NOMO-1 (cell line): ENCODE results near the gene TAS1R2.
"Not testable (repeated sequence)": the region's sequence is repeated elsewhere in the genome, so short reads cannot be mapped to it uniquely, and the experiment has no call there.

Experiments used
- DNase-seq, 2 experiments: peaks; one replicate each; lab custom pipeline; 2025; ENCODE audit not compliant: unreplicated experiment in 2 of 2; lab: John Stamatoyannopoulos, UW

The TAS1R2 gene

DNA sequence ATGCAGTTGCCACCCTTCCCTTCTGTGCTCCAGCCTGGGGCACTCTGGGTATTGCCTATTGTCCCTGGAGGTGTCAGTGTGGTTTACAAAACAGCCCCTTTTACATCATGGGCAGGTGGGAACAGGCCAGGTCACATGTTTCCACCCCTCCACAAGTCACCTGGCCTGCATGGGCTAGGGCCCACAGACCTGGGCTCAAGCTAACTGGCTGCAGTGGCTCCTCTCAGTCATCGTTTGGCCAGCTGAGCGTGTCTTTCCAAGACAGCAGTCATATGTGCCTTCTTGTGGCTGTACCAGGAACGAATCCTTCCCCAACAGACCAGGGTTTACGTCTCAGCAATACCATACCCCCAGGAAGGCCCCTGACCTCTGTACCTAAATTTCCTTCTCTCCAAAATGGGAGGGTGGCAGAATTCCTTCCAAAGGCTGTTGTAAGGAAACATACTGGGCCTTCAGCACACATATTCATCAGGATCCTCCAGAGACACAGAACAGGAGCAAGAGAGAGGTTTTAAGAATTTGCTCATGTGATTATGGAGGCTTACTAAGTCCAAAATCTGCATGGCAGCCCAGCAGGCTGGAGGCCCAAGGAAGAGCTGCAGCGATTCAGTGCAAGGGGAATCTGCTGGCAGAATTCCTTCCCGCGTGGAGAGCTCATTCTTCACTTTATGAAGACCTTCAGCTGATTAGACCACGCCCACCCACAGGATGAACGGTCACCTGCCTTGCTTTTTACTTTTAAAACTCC lies 10.6 kb upstream of the TAS1R2 start:
- DNase-seq = no peak

DNA sequence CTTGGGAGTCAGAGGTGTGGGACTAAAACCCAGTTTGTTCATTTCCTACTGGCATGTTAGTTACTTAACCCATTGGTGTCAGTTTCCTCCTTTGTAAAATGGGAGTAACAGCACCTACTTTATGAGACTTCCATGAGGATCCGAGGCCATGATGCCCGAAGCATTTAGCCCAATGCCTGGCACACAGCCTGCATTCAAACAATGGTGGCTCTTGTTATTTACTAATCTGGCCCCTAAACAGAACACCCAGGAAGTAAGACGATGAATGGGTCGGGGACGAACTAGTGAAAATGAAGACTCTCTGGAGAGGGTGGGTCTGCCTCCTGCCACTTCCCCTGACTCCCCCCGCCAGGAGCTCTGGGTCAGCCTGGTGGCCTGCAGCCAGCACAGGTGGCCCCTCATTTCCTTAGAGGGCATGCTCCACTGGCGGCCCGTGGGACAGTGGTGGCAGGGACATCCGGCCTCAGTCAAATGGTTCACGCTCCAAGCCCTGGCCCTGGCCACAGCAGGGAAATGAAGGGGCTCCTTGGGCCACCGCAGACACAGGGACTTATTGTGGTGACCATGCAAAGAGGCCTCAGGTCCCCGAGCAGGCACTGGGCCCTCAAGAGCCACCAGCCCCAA lies 9.5 kb upstream of the TAS1R2 start:
- no peak for DNase-seq

DNA sequence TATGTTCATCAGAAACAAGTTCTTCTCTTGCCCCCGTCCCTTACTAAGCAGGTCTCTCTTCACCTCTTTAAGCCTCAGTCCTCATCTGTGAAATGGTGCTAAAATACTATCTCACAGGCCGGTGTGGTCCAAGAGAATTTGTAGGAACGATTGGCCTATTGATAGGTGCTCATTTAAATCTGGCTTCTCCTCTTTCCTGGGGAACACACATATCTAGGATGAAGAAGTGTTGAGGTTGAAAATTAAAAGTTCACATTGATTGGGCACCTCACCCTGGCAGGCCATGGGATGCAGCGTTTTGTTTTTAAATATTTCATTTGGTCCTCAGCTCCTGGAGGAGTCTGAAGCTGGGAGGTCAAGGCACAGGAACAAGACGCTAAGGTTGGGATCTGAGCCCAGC lies 8.9 kb upstream of the TAS1R2 start:
- DNase-seq = no peak

DNA sequence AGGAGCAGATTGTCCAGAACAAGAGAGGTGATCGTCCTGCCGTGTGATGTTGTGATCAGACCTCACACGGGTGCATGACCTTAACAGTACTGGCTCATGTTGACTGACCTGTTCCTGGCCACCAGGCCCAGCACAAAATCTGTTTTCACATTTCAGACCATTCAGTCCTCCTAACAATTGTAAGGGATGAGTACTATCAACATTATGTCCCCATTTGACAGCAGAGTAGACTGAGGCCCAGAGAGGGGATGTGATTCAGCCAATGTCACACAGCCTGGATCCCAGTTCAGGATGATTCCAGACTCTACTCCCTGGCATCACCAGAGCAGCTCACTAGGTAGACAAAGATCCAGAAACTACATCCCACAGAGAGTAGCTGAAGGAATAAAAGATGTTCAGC lies 7.4 kb upstream of the TAS1R2 start:
- DNase-seq = no peak

DNA sequence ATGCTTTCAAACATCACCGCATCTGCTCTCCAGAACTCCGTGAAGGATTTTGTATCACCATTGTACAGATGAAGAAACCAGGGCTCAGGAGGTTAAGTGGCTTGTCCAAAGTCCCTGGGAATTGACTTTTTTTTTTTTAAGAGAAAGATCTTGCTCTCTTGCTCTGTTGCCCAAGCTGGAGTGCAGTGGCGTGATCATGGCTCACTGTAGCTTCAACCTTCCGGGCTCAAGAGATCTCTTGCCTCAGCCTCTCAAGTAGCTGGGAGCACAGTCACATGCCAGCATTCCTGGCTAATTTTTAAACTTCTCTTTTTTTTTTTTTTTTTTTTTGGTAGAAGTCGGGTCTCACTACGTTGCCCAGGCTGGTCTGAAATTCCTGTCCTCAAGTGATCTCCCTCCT lies 6.9 kb upstream of the TAS1R2 start:
- DNase-seq = no peak

DNA sequence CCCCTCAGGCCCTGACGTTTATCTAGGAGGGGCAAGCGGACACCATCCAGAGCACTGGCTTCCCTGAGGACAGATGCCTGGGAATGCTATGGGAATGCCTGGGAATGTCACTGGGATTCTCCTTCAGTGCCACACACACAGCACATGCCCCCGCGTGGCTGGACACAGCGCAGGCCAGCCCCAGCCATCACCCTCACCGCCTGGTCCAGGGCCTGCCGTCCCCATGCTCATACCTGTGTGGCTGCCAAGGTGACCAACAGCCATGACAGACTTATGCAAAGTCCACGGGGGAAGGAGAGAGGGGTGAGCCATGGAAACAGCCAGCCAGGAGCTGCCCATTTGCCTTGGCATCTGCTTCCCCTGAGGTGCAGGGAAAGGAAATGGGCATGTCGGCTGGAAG lies 5.7 kb upstream of the TAS1R2 start:
- DNase-seq = no peak

DNA sequence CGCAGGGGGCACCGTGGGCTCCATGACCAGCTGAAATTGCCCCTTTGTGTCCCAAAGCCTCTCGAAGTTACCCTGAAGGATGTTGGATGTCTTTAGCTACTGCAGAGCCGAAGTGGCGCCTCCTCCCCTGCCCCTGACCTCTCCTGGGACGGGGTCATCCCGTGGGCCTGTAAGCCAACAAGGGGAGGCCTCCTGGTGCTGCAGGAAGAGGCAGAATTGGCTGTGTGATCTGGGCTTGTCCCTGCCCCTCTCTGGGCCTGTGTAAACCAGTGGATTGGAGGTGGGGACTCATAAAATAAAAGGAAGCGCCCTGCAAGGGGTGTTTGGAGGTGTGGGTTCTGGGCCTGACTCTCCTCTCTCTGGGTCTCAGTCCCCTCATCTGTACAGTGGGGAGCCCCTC lies 2.1 kb upstream of the TAS1R2 start:
- DNase-seq = no peak

DNA sequence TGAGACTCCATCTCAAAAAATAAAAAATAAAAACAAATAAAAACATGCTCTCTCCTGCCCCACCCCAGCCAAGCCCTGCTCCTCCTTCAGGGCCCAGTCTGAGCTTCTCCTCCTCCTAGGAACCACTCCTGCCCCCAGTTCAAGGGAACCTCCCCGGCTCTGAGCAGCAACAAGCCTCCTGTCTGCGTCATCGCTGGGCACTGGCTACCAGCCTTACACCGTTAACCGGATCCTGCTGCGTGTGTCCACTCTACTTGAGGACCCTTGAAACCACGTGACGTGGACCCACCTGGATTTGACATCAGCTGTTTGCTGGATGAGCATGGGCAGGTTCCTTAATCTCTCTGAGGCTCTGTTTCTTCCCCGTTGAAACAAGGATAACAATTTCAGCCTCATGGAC lies 1.6 kb upstream of the TAS1R2 start:
- DNase-seq = no peak

DNA sequence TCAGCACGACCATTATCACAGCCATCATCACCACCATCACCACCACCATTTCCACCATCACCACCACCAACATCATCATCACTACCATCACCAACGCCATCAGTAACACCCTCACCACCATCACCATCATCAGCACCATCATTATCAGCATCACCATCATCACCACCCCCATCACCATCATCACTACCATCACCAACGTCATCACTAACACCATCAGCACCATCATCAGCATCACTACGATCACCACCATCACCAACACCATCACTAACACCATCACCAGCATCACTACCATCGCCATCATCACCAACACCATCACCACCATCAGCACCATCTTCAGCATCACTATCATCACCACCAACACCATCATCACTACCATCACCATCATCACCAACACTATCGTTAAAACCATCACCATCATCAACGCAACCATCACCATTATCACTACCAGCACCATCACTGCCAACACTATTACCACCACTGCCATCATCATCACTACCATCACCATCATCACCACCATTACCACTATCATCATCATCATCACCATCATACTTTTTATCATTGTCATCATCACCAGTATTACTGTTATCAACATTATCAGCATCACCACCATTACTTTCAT lies 1.3 kb downstream of the TAS1R2 start:
- no peak for DNase-seq

DNA sequence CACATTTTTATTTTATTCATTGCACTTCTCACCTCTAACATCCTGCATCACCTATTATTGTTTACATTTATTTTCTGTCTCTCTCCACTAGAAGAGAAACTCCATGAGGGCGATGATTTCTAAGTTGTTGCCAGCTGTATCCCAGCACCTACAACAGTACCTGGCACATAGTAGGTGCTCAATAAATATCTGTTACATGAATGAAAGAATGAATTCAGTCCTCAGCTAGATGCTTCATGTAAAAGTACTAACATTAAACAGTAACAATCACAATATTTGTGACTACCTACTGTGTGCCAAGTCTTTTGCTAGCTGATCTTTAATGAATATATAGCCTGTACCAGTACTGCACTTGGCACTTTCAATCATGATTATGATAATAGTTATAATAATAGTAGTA lies 3.0 kb downstream of the TAS1R2 start:
- DNase-seq = no peak

DNA sequence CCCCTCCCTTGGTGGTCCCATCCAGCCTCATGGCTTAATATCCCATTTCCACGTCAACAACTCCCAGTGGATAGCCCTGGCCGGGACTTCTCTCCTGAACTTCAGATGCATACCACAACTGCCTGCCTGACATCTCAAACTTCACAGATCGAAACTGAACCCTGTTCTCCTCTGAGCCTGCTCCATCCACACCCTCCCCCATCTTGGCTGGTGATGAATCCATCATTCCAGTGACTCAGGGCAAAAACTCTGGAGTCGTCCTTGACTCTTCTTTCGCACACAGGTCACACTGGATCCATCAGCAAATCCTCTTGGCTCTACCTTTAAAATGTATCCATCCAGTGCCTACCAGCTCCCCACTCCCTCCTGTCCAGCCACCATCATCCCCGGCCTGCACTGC lies 3.9 kb downstream of the TAS1R2 start:
- DNase-seq = no peak

DNA sequence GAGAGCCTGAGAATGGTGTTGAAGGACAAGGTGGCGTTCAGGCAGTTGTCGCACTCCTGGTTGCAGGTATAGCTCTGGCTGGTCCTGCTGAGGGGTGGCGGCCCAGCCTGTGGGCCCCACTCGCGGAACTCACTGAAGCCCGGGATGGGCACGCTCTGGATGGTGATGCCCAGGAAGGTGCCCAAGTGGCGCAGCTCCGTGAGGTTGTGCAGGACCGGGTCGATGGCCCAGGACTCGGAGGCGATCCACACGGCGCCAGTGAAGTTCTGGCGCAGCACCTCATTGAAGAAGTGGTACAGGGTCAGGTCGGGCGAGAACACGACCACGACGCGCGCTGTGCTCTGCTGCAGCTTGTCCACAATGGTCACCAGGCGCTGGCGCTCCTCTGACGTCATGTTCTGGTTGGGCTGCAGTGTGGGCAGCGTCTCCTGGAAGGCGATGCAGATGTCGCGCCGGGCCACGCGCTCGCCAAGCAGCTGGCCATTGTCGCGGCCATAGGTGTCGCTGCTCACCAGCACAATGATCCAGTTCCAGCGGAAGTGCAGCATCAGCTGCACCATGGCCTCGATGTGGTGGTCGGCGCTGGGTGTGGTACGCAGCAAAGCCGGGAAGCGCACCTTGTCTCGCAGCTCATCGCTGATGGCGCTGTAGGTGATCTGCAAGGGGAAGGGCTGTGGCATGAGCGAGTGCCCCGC lies 5.0 kb downstream of the TAS1R2 start:
- no peak for DNase-seq

DNA sequence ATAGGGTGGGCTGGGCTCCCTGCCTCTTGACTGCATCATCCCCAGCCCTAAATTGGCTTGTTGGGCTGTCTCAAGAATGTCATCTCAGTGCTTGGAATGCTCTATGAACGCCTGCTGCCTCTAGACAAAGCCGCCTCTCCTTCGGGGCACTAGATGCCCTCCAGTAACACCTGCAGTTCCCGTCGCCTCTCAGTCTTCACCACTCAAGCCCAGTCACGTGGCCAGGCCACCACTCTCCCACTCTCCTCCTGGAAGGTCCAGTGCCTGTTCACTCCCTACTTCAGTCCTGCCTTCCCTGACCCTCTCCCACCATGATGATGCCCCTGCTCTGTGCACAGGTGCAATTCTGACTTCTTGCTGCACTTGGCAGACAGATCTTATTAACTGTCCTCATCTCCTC lies 7.0 kb downstream of the TAS1R2 start:
- DNase-seq = no peak

DNA sequence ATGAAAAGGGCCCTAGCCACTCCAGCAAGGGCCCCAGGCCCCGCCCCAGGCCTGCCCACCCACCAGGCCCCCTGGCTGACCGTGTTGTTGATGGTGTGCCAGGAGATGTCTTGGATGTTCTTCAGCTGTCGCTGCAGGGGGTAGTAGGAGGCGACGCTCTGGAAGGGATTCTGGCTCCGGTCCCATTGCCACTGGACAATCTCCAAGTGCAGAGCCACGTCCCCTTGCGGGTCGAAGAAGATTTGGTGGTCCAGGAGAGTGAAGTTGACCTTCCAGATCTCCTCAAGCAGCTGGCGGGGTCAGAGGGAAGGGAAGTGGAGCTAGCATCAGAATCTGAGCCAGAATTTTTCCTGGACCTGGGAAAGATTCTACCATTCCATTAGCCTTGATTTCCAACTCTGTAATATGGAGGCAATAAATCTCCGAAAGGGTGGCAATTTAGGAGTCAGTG lies 10.2 kb downstream of the TAS1R2 start:
- DNase-seq = no peak

DNA sequence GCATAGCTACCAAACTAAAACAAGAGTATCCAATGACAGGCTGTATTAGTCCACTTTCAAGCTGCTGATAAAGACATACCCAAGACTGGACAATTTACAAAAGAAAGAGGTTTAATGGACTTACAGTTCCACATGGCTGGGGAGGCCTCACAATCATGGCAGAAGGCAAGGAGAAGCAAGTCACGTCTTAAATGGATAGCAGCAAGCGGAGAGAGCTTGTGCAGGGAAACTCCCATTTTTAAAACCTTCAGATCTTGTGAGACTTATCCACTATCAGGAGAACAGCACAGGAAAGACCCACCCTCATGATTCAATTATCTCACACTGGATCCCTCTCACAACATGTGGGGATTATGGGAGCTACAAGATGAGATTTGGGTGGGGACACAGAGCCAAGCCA lies 11.7 kb downstream of the TAS1R2 start:
- DNase-seq = not testable (repeated sequence)

DNA sequence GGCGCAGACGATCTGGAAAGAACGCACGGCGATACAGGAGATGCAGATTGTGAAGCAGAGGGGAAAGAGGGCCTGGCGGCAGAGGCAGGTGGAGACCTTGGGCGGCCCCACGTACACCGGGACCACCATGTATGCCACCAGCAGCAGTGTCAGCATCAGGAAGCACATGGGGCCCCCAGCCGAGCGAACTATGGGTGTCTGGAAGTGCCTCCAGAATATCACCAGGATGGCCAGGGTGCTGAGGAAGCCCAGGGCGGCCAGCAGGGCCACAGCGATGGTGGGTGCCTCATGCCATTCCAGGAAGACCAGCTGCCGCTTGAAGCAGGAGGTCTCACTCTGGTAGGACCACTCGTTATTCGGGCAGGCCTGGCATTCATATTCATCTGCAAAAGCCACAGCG lies 19.3 kb downstream of the TAS1R2 start:
- DNase-seq = no peak

DNA sequence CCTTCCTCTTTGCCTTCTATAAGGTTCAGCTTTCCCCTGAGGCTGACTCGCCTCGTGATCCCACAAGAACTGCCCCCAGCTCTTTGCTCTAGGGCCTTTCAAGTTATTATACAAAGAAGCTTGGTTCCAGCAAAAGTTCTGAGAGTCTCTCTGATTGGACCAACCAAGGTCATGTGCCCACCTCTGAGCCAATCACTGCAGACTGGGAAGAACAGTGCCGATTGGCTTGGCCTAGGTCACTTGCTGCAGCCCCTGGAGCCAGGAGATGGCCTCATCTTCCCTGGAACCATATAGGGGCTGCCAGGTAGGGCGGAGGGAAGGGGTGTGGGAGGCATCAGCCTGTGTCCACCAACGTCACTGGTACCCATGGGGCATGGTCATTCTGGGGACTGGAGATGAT lies 22.8 kb downstream of the TAS1R2 start:
- no peak for DNase-seq

DNA sequence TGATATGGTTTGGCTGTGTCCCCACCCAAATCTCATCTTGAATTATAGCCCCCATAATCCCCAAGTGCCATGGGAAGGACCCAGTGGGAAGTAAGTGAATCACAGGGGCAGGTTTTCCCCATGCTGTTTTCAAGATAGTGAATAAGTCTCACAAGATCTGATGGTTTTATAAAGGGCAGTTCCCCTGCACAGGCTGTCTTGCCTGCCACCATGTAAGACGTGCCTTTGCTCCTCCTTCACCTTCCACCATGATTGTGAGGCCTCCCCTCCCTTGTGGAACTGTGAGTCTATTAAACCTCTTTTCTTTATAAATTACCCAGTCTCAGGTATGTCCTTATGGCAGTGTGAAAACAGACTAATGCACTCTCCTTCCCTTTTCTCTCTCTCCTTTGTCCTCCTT lies 27.1 kb downstream of the TAS1R2 start:
- DNase-seq = not testable (repeated sequence)

DNA sequence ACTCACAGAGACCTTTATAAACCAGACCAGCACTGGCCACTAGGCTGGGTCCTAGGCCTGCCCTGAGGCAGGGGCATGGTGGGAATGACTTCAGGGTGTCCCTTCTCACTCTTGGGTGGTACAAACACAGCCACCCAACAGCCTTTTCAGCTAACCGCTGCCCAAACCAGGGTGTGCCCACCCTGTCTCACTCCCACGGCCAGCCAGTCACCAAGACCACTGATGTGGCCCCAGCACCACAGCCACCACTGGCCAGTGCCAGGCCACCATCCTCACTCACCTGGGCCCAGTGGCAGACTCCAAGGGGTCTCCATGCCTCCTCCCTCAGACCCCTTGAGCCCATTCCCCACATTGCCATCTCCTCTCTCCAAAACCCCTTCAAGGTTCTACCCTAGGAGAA lies 27.8 kb downstream of the TAS1R2 start:
- DNase-seq = no peak

DNA sequence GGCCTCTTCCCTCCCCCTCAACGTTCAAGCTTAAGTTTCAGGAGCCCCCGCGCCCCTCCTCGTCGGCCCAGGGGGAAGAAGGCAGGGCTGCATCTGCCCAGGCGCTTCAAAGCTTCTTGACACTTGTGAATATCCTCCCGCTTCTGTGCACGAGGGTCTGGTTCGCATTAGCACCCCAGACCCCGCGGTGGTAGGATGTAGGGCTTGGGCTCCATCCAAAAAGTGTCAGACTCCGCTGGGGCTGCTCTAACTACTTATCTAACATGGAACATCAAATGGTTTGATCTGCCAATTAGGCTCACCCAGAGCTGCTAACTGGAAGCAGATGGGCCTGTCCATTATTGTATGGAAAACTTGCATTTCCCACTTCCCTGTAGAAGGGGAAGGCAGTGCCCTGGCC lies 28.9 kb downstream of the TAS1R2 start:
- DNase-seq = no peak

DNA sequence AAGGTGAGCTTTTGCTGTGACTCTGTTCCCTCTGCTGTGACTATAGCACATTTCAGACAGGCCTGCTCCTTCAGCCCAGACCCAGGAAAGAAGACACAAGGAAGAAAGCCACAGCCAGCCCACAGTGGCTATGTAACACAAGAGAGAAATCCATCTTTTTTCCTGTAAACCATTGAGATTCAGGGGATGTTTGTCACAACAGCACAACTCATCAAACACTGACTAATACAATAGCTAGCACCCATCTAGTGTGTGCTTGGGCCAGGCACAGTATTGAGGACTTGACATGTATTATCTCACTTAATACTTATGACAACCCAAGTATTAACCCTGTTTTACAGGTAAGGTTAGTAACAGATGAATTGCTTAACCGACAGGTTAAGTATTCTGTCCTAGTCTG lies 29.8 kb downstream of the TAS1R2 start:
- no peak for DNase-seq

DNA sequence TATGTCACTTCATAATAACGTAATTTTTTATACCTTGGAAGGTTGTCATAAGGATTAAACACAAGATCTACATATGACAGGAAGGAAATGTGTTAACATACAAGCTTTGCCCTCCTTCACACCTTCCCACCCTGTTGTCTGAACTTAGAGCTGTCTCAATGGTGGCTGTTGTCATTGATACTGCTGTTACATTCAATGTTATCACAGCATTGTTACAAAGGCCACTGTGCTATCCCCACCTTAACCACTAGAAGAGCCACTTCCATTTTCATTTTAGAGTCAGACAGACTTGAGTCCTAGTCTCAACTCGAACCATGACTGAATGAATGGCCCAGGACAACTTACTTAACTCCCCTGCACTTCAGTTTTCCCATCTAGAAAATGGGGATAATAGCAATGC lies 31.2 kb downstream of the TAS1R2 start:
- DNase-seq = no peak
